ENCODE results near the gene IGSF9B.

DNA sequence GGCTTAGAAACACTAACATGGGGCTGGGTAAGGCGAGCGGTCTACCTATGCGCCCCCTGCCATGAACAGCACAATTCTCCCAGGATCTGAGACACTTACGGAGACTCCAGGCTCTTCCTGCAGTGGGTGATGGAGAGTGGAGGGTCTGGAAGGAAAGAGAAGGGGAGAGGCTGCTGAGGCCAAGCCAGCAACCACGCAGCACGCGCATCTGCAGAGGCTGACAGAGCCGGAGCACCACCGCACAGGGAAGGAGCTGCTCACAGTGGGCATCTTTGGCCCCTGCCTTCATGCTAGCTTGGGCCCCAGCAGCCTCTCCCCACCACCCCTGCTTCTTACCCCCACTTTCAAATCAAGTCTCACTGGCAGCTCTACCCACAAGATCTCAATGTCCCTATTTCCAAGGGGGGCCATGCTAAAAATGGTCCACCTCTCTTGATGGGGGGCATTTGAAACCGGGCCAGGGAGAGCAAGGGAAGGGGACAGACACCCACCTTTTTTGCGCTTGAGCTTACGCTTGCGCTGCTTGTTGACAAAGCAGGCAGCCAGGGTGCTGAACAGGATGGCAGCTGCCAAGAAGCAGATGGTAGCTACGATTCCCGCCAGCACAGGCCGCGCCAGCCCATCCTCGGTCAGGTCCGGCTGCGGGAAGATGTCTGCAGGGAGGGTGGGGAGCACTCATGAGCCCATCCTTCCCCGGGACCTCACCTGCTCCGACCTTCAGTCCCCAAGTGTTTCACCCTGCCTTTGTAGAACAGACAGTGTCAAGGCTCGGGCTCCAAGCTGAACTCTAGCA, 34.5 kb downstream of the IGSF9B start:
- TF ChIP-seq, protein P1, sequence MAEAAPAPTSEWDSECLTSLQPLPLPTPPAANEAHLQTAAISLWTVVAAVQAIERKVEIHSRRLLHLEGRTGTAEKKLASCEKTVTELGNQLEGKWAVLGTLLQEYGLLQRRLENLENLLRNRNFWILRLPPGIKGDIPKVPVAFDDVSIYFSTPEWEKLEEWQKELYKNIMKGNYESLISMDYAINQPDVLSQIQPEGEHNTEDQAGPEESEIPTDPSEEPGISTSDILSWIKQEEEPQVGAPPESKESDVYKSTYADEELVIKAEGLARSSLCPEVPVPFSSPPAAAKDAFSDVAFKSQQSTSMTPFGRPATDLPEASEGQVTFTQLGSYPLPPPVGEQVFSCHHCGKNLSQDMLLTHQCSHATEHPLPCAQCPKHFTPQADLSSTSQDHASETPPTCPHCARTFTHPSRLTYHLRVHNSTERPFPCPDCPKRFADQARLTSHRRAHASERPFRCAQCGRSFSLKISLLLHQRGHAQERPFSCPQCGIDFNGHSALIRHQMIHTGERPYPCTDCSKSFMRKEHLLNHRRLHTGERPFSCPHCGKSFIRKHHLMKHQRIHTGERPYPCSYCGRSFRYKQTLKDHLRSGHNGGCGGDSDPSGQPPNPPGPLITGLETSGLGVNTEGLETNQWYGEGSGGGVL (CRISPR knock-in tag; IDR thresholded peaks at IDR 0.05), result no peak
- no peak for TF ChIP-seq NR1H2 (CRISPR knock-in tag; IDR thresholded peaks at IDR 0.05)
- TF ChIP-seq POLR2AphosphoS5 (IDR thresholded peaks at IDR 0.05; ENCODE audit: control insufficient read depth, insufficient read depth, low read depth, low read length), result no peak
- TF ChIP-seq ESRRA (IDR thresholded peaks at IDR 0.05; ENCODE audit: borderline replicate concordance, low read depth), result no peak
- no peak for TF ChIP-seq EHMT2 (IDR thresholded peaks at IDR 0.05)
